ENCODE results near the gene PYGL.
A peak's percentile ranks its signal among the peaks of the same experiment; 100 is the strongest.
"Not testable (repeated sequence)": the region's sequence is repeated elsewhere in the genome, so short reads cannot be mapped to it uniquely, and the experiment has no call there.

PYGL gene

DNA sequence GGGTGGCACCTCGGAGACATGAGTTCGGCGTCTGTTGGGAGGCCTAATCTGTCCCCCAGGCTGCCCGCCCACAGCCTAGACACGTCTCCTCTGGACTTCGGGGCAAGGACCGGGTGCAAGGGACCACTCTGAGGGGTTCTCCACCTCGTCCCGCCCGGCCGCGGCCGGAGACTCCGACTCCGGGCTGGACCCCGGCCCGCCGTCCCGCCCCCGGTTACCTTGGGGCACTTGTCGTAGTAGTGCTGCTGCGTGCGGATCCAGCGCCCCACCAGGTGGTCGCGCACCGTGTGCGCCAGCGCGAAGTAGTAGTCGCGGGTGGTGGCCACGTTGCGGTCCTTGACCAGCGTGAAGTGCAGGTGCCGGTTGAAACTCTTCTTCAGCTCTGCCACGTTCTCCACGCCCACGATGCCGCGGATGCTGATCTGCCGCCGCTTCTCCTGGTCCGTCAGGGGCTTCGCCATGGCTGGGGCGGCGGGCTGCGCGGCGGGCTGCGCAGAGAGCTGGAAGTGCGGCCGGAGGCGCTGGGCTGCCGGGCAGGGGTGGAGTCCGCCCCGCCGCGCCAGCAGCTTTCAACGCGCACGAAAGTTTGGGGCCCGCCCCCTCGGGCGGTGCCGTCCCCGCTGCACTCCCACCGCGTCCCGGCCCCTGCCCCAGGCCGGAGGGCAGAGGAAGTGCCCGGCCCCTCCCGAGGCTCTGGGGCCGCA lies at the start of gene PYGL:
TSS of gene PYGL (minus strand) at position 541 of the 704 bp plus-strand sequence. CDS start at position 461, 80 bp downstream.
- DNase-seq, result peak in 21 of 56 donors; percentile 13 to 60 (median 31)

DNA sequence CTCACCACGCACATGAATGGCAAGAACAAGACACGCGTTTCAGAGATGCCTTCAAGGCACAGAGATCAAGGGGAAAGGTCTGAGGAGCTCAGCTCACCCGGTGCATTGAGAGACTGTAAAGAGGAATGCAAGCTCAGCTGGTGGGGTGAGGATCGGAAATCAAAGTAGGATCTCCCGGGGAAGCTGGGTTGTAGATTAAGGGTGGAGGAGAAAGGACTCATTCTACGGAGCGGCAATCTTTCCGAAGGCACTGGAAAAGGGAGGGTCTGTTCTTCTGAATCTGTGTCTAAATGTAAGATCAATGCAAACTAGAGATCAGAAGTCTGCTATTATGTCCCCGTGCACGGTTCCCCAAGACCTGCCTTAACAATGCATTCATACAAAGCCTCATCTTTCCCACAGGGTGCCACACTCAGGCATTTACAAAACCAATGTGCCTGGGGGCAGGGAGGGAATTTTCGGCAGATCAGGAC lies 41.6 kb upstream of the PYGL start:
- DNase-seq, result peak in 10 of 56 donors; percentile 24 to 76 (median 54)

DNA sequence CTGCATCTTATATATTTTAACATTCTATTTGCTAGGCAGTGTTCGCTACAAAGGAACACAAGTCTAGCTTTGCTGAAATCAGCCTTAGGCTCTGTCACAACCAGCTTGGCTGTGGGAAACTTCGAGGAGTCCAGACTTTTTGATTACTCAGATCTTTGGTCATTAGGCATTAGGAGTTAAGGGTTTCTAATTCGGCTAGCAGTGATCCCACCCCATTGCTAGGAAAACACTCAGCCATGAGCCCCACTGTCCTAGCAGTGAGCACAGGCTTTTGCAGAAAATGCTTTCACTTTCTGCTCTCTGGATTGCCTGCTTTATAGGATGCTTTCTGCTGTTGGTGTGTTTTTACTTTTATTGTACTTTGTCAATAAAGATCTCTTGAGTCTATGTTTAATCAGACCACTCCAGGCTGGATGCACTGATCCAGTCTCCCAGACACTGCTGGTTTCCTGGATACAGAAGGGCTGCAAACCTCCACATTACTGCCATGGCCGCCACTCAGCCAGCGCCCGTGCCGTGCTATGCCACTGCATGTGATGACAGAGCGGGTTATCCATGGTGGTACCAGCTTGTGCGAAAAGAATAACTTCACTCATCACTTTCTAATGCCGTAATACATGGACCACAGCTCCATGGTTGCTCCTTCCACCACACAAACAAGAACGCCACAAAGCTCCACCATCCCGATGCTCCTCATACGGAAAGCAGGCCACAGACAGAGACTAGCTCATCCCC lies 41.0 kb upstream of the PYGL start:
- peak in 37 of 56 donors; percentile 13 to 82 (median 43) for DNase-seq

DNA sequence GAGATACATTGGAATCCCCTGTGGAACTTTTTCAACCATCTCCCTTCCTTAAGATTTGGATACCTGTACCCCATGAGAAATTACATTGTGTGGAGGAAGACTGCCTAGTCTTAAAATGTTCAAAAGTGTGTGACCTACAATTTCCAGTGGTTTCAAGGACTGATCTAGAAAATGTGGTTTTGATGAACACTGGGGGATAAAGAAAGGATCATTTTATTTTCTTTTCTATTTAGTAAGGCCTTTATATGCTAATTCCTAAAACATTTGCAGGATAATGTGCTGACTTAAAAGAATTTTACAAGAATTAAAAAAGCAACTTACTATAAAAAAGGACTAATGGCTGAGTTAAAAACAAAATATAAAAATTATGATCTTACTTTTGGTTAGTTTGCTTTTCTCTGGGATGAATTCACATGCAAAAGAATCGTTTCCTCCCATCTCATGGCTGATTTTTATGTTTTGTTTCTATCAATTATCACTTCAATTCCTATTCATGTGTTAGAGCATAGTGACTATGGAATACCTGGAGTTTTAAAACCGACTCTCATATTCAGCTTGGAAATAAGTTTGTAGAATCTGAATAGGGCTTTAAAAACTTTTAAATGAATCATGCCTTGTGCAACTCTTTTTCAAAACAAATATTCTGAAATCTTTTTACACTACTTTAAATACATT lies 39.9 kb upstream of the PYGL start:
- no peak for DNase-seq

DNA sequence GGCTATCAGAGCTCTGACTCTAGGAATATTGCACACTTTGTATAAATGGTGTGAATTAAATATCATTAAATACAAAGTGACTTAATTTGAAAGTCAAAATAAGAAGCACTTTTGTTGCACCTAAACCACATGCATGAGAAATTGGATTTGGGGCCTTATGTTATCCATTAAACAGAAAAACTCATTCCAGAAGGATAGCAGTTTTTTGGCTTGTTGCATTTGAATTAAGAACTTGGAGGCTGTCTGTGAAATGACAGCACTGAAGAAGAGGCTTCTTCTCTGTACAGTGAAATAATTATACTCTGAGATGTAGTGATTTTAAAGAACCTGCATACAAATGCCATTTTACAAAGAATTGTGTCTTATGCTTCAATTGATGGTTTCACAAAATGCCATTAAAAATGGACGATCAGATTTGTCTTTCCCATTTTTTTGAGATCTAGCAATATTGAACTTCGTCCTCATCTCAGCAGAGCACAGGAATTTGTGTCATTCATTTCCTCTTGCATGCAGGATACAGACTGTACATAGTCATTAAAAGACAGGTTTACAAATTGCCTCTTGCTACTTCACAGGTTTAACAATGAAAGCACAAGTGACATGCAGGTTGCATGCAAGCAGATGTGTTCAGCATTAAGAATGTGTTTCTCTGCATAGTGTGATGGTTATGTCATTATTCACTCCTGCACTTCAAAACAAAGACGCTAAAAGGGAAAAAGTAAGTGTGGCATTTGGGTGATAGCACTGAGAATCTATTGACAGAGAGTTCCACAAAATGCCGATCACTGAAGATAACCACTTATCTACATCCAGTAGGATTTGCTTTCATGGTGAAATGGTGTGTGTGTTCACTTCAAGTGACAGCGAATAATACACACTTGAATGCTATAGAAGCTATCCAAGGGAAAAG lies 35.9 kb upstream of the PYGL start:
- DNase-seq, result no peak

DNA sequence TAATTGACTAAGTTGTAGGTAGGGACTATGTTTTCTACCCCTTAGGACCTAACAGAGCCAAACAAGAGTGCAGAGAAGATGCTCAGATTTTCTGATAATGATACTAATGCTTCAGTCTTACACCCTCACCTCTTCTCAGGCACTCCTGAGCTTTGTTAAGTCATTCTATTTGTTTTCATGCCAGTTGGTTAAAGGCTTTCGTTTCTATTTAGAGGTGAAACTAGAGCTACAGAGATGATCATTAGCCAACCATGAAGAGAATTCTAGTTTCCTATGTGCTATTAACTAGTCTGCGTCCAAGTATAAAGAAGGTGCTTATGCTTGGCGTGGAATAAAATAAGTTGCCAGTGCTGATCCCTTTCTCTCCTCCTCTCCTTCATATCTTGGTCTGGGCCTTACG lies 34.6 kb upstream of the PYGL start:
- DNase-seq, result no peak

DNA sequence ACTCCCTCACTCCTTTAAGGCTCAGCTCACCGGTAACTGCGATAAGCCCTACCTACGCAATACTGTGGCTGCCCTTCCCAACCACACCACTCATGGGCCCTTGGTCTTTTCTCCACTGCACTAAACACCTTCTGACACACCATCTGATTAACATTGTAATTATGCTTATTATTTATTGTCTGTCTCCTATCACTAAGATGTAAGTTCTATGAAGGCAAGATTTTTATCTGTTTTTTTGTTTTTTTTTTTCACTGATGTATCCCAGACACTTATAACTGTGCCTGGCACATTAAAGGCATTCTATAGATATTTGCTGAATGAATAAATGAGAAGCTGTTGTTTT lies 34.2 kb upstream of the PYGL start:
- DNase-seq, result no peak

DNA sequence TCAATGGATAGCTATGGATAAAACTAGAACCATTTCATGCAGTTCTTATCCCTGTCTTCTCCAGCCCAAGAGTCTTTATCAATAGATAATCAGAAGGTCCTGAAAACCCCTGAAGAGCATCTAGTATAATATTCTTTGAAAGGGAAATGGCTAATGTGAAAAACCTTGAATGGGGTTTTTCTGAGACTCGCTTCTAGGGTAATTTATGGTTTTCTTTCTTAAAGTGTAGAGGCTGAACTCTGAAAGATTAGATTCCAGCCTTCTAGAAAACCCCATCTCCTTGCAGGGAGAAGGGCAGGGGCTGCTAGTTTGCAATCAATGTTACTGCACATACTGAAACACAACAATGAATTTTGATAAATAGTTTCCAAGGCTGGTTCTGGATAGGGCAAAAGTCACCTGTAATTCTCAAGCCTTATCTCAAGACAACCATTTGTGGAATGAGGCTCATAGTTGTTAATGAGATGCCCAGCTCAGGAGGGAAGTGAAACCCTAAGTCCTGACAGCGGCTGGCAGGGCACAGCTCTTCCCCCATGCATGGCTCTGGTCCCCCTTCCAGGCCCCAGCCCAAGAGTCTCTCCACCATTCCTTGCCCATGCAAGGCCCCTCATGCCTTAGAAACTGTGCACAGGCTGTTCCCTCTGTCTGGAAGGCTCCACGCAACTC lies 33.7 kb upstream of the PYGL start:
- no peak for DNase-seq

DNA sequence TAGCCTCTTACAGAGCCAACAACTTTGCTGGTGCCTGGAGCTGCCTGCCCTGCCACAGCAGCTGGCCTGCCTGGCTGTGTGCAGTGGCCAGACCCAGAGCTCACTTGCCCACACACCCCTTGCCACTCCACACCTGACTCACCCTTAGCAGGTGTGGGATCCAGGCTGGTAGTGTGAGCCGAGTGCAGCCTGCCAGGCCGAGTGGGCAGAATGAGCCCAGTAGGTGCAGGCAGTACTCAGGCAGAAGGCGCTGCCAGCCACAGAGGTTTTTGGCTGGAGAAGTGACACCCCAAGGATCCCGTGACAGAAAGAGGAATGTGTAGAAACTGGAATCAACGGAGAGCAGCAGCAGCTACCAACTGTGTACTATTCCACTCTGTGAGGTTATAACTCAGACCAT lies 29.8 kb upstream of the PYGL start:
- no peak for DNase-seq

DNA sequence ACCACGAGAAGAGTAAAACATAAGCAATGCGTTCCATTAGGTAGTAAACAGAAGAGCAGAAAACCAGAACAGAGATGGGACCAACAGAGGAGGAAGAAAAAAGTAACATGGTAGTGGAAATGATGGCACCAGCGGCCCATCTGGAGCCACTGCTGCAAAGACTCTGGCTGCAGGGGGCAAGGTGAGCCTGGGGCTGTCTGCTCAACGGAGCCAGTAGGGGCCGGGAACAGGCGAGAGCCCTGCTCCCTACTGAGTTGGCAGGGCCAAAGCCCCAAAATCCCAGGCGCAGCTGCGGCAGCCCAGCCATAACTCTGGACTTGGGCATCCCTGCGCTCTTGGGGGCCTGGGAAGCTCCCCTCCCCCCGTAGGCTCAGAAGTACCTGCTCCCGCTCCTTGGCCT lies 28.5 kb upstream of the PYGL start:
- no peak for DNase-seq

DNA sequence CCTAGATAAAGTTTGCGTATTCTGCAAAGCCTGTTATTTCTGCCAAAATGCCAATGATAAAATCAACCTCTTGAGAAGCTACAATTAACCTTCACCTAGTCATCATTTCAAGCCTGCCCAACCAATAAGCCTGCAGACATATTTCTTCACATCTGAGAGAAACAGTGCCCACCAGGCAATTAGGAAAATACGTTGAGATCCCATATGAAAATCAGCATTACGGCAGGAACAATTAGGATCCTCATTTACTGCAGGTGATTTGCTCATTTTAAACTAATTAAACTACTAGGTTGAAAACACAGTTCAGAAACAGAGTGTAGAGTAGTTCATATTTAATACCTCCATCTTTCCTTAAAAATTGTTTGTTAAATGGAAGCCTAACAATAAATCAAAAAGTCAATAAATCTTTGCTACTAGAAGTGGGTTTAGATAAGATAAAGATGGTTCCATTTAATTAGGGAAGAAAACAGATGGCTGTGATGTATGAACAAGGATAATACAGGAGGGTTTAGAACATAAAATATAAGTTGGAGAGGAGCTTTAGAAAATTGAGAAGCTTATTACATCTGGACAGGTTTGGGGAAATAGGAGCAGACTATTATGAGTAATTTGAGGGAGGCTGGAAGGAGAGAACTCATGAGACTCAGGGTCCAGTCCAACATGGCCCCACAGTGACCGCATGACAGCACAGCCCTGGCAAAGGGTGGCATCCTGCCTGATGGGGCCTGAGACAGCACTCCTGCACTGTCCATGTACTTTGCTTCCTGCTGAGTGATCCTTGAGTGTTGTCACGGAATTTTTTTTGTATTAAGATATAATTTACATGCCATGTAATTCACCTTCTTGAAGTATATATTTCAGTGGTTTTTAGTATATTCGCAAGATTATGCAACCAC lies 26.9 kb upstream of the PYGL start:
- DNase-seq, result no peak

DNA sequence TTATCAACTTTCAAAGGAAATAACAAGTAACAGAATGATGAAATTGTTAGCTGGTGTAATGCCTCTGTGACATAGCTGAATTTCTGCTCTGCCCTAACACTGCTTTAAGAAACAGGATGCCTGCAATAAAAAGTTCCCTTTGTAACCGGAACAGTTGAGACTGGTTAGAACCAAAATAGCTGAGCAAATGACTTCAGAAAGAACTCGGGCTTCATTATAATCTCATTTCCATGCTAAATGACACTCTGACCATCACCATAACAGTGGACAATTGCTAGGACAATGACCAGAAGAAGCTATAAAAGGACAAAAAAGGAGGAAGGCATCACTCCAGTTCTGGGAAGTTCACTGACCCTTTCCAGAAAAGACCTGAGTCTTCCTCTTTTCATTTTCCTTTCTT lies 23.5 kb upstream of the PYGL start:
- DNase-seq, result no peak

DNA sequence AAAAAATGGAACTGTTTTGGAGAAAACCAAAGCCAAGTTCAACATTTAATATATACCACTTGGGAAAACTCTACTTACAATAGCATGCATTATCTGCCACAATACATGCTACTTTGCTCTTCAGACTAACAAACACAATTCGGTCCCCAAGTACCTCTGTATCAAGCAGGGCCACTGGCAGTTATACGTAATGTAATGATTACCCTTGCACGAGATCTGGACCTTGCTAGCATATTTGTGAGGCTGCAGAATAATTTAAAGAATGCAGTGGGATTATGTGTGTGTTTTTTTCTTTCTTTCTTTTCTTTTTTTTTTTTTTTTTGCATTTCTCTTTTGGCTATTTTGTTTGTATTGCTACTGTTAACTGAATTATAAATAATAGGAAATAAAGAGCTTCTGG lies 22.8 kb upstream of the PYGL start:
- DNase-seq, result no peak

DNA sequence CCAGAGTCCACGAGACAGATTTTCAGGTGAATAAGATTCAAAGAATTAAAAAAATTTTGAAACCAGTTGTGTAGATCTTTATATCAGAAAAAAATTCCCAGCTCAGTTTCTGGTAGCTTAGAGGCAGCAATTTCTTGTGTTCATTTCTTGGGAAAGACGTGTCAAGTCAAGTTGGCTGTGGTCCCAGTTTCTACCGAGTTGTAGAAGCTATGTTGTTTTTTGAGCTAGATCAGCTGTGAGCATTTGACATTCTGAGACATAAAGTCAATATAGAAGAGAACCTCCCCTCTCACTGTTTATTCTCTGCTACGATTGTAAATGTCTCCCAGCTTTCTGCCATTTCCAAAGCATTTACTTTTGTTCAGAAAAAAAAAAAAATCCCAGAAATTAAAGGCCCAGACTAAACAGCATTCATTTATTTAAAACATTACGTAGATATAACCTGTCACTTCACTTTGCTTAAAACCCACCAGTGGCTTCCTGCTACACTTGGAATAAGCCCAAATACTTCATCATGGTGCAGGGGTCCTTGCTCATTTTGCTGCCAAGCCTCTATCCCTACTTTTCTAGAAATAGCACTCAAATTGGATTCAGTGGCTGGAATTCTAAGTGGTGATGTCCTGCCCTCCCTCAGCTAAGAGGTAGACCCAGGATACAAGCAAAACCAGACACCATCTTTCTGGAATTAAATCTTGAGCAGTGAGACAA lies 20.6 kb upstream of the PYGL start:
- peak in 10 of 56 donors; percentile 9 to 63 (median 24) for DNase-seq

DNA sequence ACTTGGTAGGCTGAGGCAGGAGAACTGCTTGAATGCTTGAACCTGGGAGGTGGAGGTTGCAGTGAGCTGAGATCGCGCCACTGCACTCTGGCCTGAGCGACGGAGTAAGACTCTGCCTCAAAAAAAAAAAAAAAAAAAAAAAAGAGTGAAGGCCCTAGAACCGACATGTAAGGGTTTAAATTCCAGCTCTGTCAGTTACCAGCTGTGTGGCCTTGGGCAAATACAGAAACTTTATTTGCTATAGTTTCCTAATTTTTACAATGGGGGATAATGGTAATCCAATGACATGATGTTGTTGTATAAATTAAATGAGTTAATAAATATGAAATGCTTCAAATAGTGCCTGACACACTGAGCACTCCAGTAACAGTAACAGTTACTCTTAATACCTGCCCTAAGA lies 19.6 kb upstream of the PYGL start:
- no peak for DNase-seq

DNA sequence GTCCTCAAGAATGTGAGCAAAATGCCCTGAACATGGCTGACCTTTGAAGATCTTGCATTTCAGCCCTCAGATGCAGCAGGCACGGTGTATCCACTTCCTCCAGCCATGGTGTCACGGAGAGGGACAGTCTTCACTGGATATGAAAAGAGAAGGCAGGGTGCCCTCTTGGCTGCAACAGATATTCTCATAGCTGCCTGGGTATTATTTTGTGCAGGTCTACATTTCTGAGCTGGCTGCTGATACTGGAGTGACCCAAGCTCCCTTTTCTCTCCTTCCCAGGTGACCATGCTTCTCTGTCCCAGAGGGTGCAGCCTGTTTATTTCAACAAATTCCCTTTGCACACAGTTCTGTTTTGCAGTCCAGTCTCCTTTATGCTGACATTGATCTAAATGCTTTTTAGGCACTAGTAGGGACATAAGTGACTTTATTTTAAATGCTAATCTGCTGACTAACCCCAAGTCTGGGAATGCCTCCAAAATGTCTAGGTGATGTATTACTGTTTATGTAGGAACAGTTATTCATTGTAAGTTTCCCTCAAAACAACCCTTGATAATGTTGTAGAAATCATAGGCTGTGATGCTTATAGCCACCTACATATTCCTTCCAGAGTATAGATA lies 17.4 kb upstream of the PYGL start:
- no peak for DNase-seq

DNA sequence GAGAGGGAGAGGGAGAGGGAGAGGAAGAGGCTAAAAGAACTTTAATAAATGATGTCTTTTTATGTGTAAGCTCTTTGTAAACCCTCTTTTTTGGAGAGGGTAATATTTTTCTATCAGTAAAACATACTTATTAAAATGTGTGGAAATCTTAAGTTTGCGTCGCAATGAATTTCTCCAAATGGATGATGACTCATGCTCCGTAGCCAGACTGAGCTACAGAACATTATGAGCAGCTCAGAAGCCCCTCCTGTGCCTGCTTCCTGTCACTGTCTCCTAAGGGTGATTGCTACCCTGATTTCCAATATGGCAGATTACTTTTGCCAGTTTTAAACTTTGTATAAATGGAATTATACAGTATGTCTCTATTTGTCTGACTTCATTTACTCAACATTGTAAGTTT lies 13.0 kb upstream of the PYGL start:
- no peak for DNase-seq

DNA sequence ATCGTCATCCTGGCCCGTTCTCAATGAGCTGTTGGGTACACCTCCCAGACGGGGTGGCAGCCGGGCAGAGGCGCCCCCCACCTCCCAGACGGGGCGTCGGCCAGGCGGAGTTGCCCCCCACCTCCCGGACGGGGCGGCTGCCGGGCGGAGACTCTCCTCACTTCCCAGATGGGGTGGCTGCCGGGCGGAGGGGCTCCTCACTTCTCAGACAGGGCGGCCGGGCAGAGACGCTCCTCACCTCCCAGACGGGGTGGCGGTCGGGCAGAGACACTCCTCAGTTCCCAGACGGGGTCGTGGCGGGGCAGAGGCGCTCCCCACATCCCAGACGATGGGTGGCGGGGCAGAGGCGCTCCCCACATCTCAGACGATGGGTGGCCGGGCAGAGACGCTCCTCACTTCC lies 12.1 kb upstream of the PYGL start:
- DNase-seq, result not testable (repeated sequence)
